Osteoblast (primary cell): ENCODE data around the gene YPEL2. TPM values are rescaled to one million over a fixed set of nuclear protein-coding genes. Genes with fewer than 3 reads are reported as not detected.

Source experiments
- DNase-seq: peaks from one replicate; pipeline ENCODE4 v3.0.0; 2011; ENCODE audit warnings: low spot score, mixed read lengths; ENCODE audit not compliant: insufficient read length; ENCODE audit errors: missing footprints
- H2AFZ ChIP-seq: 2 replicates; pipeline ENCODE4 v1.6.0; 2011; ENCODE audit warnings: mild to moderate bottlenecking, low read length
- H3K27ac ChIP-seq: 2 replicates; pipeline ENCODE4 v1.5.1; 2011; ENCODE audit warnings: mild to moderate bottlenecking, low read depth, low read length, moderate library complexity
- H3K27me3 ChIP-seq: 2 replicates; pipeline ENCODE4 v1.6.0; 2012; ENCODE audit warnings: mild to moderate bottlenecking, control low read depth, inconsistent platforms, low read length, moderate library complexity; ENCODE audit not compliant: insufficient read depth
- H3K36me3 ChIP-seq: 2 replicates; pipeline ENCODE4 v1.5.1; 2011; ENCODE audit warnings: mild to moderate bottlenecking, low read length, control low read depth, moderate library complexity; ENCODE audit not compliant: insufficient read depth
- H3K4me1 ChIP-seq: 2 replicates; pipeline ENCODE4 v1.5.1; 2011; ENCODE audit warnings: mild to moderate bottlenecking, low read length, control low read depth, moderate library complexity; ENCODE audit not compliant: insufficient read depth
- H3K4me2 ChIP-seq: 2 replicates; pipeline ENCODE4 v1.6.0; 2011; ENCODE audit warnings: mild to moderate bottlenecking, low read length; ENCODE audit not compliant: insufficient read depth
- H3K4me3 ChIP-seq: fragments of 200-600 bp; sonication (generic); 3 replicates; pipeline ENCODE4 v1.5.1; 2012; ENCODE audit warnings: mild to moderate bottlenecking, low read length, inconsistent platforms; ENCODE audit not compliant: insufficient read depth
- H3K79me2 ChIP-seq: 2 replicates; pipeline ENCODE4 v1.6.0; 2012; ENCODE audit warnings: mild to moderate bottlenecking, low read length, control low read depth, inconsistent platforms; ENCODE audit not compliant: insufficient read depth
- H3K9me3 ChIP-seq: 2 replicates; pipeline ENCODE4 v1.5.1; 2011; ENCODE audit warnings: low read depth, low read length, control low read depth
- H4K20me1 ChIP-seq: 2 replicates; pipeline ENCODE4 v1.6.0; 2012; ENCODE audit warnings: mild to moderate bottlenecking, low read length, control low read depth; ENCODE audit not compliant: insufficient read depth
- total RNA-seq: library from RNA; depleted of rRNA; stranded (reverse); fragments of >200 nt; gene quantifications from 2 replicates; pipeline ENCODE4 v1.2.3, GENCODE V29; 2012
- TF ChIP-seq, protein P1 (sequence below): IDR thresholded peaks from 2 replicates; pipeline ENCODE4 v1.5.1; 2011; ENCODE audit warnings: mild to moderate bottlenecking, low read depth, low read length, moderate library complexity; ENCODE audit errors: extremely low read depth

YPEL2 gene
- total RNA-seq, 1 donor = 24.2 TPM

- TF ChIP-seq, protein P1, sequence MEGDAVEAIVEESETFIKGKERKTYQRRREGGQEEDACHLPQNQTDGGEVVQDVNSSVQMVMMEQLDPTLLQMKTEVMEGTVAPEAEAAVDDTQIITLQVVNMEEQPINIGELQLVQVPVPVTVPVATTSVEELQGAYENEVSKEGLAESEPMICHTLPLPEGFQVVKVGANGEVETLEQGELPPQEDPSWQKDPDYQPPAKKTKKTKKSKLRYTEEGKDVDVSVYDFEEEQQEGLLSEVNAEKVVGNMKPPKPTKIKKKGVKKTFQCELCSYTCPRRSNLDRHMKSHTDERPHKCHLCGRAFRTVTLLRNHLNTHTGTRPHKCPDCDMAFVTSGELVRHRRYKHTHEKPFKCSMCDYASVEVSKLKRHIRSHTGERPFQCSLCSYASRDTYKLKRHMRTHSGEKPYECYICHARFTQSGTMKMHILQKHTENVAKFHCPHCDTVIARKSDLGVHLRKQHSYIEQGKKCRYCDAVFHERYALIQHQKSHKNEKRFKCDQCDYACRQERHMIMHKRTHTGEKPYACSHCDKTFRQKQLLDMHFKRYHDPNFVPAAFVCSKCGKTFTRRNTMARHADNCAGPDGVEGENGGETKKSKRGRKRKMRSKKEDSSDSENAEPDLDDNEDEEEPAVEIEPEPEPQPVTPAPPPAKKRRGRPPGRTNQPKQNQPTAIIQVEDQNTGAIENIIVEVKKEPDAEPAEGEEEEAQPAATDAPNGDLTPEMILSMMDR = no peak
- H3K4me2 ChIP-seq = no peak overlapping the region
- no peaks in the 10 kb centered on the region for H3K9me3 ChIP-seq
- no peak overlapping the region for H3K4me3 ChIP-seq
- H2AFZ ChIP-seq = no peak overlapping the region
- H3K27me3 ChIP-seq = peaks cover 6% of the 10 kb centered on the region
- DNase-seq = peak; percentile 9
- no peaks in the 10 kb centered on the region for H4K20me1 ChIP-seq
- H3K36me3 ChIP-seq = no peaks in the 10 kb centered on the region
- no peaks in the 10 kb centered on the region for H3K4me1 ChIP-seq
- no peak overlapping the region for H3K27ac ChIP-seq
- no peaks in the 10 kb centered on the region for H3K79me2 ChIP-seq
Observed at GRCh38 chr17:59298521-59298920, 32.9 kb upstream of the YPEL2 start.

- H4K20me1 ChIP-seq = no peaks in the 10 kb centered on the region
- TF ChIP-seq, protein P1 = no peak
- no peaks in the 10 kb centered on the region for H3K9me3 ChIP-seq
- H3K4me1 ChIP-seq = no peaks in the 10 kb centered on the region
- H3K4me3 ChIP-seq = no peak overlapping the region
- H3K4me2 ChIP-seq = no peak overlapping the region
- peaks cover 6% of the 10 kb centered on the region for H3K27me3 ChIP-seq
- no peaks in the 10 kb centered on the region for H3K79me2 ChIP-seq
- H3K36me3 ChIP-seq = no peaks in the 10 kb centered on the region
- DNase-seq = peak; percentile 22
- no peak overlapping the region for H2AFZ ChIP-seq
- H3K27ac ChIP-seq = no peak overlapping the region
Observed at GRCh38 chr17:59299400-59300092, 31.9 kb upstream of the YPEL2 start.

DNA sequence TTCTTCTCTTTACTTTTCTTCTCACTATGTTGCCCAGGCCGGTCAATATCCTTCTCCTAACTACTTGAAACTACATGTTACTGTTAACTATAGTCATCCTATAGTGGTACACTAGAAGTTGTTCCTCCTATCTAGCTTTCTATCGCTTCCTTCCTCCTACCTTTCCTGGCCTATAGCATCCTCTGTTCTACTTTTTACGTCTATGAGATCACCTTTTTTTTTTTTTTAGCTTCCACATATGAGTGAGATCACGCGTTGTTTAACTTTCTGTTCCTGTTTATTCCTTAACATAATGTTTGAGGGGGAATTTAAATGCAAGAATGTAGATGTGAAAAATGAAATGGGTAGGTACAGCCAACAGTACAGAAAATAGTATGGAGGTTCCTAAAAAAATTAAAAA is 30.5 kb upstream of the YPEL2 start:
- DNase-seq = peak; percentile 13
- Histone ChIP-seq H4K20me1 (no peaks in the 10 kb centered on the region), H3K4me1 (no peaks in the 10 kb centered on the region), H3K9me3 (no peaks in the 10 kb centered on the region), H3K79me2 (no peaks in the 10 kb centered on the region), H3K4me2 (no peak overlapping the region), H2AFZ (no peak overlapping the region), H3K27me3 (peaks cover 6% of the 10 kb centered on the region), H3K4me3 (no peak overlapping the region), H3K27ac (no peak overlapping the region), H3K36me3 (no peaks in the 10 kb centered on the region)
- TF ChIP-seq, protein P1 = no peak

- DNase-seq = peak; percentile 62
- H3K4me3 ChIP-seq = no peak overlapping the region
- H3K79me2 ChIP-seq = no peaks in the 10 kb centered on the region
- H3K9me3 ChIP-seq = no peaks in the 10 kb centered on the region
- TF ChIP-seq, protein P1 = no peak
- H2AFZ ChIP-seq = no peak overlapping the region
- no peaks in the 10 kb centered on the region for H3K36me3 ChIP-seq
- no peaks in the 10 kb centered on the region for H3K4me1 ChIP-seq
- H3K4me2 ChIP-seq = no peak overlapping the region
- no peak overlapping the region for H3K27ac ChIP-seq
- no peaks in the 10 kb centered on the region for H4K20me1 ChIP-seq
- no peaks in the 10 kb centered on the region for H3K27me3 ChIP-seq
Observed at GRCh38 chr17:59304811-59305210, 26.6 kb upstream of the YPEL2 start.
